ENCODE data around the gene PJA2. TPM values are rescaled to one million over a fixed set of nuclear protein-coding genes. Genes with fewer than 3 reads are reported as not detected.
"Not testable (repeated sequence)": the region's sequence is repeated elsewhere in the genome, so short reads cannot be mapped to it uniquely, and the experiment has no call there.

PJA2 gene
- total and polyA plus RNA-seq, 2 of the 8 experiments (the other 6 are each of a cell fraction or from before 2014, with no cell fraction given) = 15.3 to 47.7 TPM

DNA sequence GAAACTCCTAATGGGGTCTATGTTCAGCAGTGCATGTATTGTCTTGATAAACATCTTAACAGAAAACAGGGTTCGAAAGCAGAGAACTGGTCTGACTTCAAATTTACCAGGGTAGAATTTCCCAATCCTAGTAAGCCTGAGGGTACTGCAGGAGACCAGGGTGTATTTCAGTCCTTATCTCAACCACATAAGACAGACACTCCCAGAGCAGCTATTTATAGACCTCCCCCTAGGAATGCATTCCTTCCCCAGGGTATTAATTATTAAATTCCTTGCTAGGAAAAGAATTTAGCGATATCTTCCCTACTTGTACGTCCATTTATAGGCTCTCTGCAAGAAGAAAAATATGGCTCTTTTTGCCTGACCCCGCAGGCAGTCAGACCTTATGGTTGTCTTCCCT is 123.1 kb downstream of the PJA2 start:
- H3K18ac ChIP-seq (ENCODE audit: extremely low read depth, low read length); H3K23ac ChIP-seq (ENCODE audit: insufficient read length); H3K4me1 ChIP-seq (replicated peaks in 1 of 4; ENCODE audit: control insufficient read depth in 3 of 4, insufficient read depth in 4 of 4, low read length in 3 of 4); POLR2A ChIA-PET (ENCODE audit: partially characterized antibody); DNase-seq (ENCODE audit: low read depth in 1 of 2, low spot score in 2 of 2); H3K9me3 ChIP-seq (ENCODE audit: insufficient read depth in 2 of 2, low read depth in 1 of 2, low read length in 1 of 2); H4K91ac ChIP-seq (replicated peaks; ENCODE audit: insufficient read length, low read length); H2BK12ac ChIP-seq (ENCODE audit: low read depth, low read length); H3K14ac ChIP-seq (ENCODE audit: insufficient read length); CTCF ChIA-PET (ENCODE audit: partially characterized antibody); H2BK20ac ChIP-seq (ENCODE audit: low read length); H4K5ac ChIP-seq (ENCODE audit: insufficient read length, low read depth, low read length); FAIRE-seq; H3K36me3 ChIP-seq (ENCODE audit: control insufficient read depth in 2 of 4, insufficient read depth in 4 of 4, low read length in 3 of 4); H2AFZ ChIP-seq (ENCODE audit: low read length); H4K20me1 ChIP-seq (replicated peaks in 1 of 2; ENCODE audit: control insufficient read depth in 1 of 2, insufficient read depth in 2 of 2, low read length in 2 of 2); H3K23me2 ChIP-seq (ENCODE audit: low read depth, low read length); H3K79me1 ChIP-seq (ENCODE audit: low read depth, low read length); H2BK120ac ChIP-seq (replicated peaks; ENCODE audit: low read depth, low read length); H3K9ac ChIP-seq (replicated peaks in 1 of 4; ENCODE audit: extremely low read depth in 1 of 4, low read depth in 3 of 4, low read length in 3 of 4); H3K4me2 ChIP-seq (ENCODE audit: insufficient read depth in 1 of 2, low read depth in 2 of 2, low read length in 2 of 2); H3K79me2 ChIP-seq (ENCODE audit: control insufficient read depth in 1 of 2, insufficient read depth in 2 of 2, low read length in 2 of 2); H3K4me3 ChIP-seq (ENCODE audit: extremely low read depth in 1 of 4, insufficient read depth in 2 of 4, low read depth in 3 of 4, low read length in 4 of 4); H2AK5ac ChIP-seq (ENCODE audit: low read depth, low read length); H3K27me3 ChIP-seq (replicated peaks in 1 of 4; ENCODE audit: control insufficient read depth in 3 of 4, extremely low read depth in 1 of 4, insufficient read depth in 3 of 4, low read length in 3 of 4); H3K27ac ChIP-seq (ENCODE audit: low read depth, low read length); H3K56ac ChIP-seq (replicated peaks; ENCODE audit: insufficient read length, low read depth, low read length); H4K8ac ChIP-seq (ENCODE audit: extremely low read depth, insufficient read depth, low read length); H2BK5ac ChIP-seq (ENCODE audit: low read depth, low read length); H3K4ac ChIP-seq (replicated peaks; ENCODE audit: insufficient read length, low read depth, low read length); H2BK15ac ChIP-seq (ENCODE audit: low read length): not testable (repeated sequence)
- WGBS, 2 experiments (ENCODE audit: extremely low coverage in 1 of 2, insufficient coverage in 1 of 2, insufficient read length in 1 of 2, insufficient replicate concordance in 2 of 2, low coverage in 1 of 2, low lambda C conversion rate in 2 of 2, missing lambda C conversion rate in 1 of 2) = 97% methylated on average over 4 of the region's 4 CpGs; no CpG with 5 or more reads in 1 of the 2 experiments

Measured in H1 (cell line).